HG02571 (cell line): ENCODE results near the gene PIEZO2.
"Not testable (repeated sequence)": the region's sequence is repeated elsewhere in the genome, so short reads cannot be mapped to it uniquely, and the experiment has no call there.

Source experiments
- ATAC-seq: cut with Tn5 transposase; IDR thresholded peaks from one replicate; pipeline ENCODE4 v1.9.1; 2021; ENCODE audit warnings: mild to moderate bottlenecking, moderate library complexity; ENCODE audit not compliant: unreplicated experiment

PIEZO2 gene

DNA sequence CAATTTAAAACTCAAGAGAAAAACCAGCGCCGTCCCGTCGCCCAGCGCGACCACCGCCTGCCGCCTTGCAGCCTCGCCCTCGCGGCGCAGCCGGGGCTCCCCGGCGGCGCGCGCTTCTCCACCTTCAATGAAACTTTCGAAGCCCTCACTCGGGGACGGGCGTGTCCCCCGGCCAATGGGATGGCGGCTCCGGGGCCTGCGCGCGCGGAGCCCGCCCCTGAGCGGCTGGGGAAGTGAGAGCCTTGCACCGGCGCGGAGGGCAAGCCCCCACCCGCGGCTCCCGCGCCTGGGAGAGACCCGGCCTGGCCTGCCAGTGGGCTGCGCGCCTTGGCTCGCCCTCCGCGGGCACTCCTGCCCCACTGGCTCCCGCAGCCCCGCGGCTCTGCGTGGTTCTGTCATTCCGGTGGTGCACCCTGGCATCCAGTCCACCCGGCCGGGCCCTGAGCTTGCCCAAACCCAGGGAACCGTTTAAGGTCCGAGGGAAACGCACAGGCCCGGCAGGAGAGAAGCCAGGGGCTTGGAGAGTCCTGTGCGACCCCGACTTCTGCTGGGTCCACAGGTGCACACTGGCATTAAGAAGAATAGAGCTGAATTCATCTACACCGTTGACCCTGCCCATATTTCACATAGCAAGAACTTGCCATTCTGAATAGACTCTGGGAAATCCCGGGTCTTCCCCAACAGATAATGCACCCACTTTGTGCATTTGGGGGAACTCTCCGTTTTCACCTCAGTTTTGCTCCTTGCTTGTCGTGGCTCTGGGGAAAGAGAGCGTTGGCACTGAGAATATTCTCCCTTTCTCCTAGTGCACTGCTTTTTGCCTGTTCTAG, at the start of gene PIEZO2:
Gene PIEZO2 (minus strand): TSS at position 129 of the 830 bp plus-strand sequence. CDS start 981 bp downstream, outside the sequence.
- peak; percentile 86 for ATAC-seq

DNA sequence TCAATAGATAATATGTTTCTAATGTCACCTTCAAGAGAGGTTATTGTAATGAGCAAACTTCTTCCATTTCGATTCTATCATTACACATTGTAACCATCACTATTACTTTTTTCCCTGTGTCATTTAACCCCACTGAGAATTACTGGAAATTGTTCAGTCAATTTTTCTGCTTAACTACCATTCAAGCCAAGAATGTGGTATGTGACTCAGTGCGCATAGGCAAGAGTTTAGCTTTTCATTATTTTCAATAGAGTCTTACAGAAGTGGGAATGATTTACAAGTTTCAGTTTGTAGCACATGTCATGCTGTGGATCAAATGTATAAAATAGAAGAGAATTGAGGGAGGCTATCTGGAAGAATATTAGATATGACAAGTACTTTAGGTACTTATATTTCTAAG, 34.3 kb upstream of the PIEZO2 start:
- no peak for ATAC-seq

DNA sequence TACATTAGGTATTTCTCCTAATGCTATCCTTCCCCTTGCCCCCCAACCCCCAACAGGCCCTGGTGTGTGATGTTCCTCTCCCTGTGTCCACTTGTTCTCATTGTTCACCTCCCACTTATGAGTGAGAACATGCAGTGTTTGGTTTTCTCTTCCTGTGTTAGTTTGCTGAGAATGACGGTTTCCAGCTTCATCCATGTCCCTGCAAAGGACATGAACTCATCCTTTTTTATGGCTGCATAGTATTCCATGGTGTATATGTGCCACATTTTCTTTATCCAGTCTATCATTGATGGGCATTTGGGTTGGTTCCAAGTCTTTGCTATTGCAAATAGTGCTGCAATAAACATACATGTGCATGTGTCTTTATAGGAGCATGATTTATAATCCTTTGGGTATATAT, 32.3 kb upstream of the PIEZO2 start:
- not testable (repeated sequence) for ATAC-seq

DNA sequence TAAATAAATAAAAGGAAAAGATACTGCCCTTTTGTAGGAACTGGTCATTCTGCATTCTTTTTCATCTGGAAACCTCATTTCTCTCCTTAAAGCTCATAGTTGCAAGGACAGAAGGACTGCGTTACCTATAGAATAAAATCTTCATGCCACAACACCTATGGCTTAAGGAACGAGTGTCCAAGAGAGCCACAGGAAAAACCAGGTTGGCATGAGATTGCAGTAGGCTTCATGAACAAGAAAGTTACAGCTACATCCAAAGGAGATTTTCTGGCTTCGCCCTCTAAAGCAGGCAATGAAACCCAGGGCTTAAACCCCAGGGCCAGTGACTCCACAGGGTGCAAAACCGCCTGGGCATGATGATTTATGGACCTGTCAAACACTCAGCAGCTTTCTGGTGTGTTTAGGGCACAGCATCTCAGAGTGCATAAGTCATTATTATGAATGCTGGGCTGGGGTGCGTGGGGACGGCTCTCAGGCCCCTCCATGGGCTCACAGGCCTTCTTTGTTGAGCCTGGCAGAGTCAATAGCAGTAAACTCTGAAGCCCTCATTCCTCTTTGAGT, 30.7 kb upstream of the PIEZO2 start:
- no peak for ATAC-seq

DNA sequence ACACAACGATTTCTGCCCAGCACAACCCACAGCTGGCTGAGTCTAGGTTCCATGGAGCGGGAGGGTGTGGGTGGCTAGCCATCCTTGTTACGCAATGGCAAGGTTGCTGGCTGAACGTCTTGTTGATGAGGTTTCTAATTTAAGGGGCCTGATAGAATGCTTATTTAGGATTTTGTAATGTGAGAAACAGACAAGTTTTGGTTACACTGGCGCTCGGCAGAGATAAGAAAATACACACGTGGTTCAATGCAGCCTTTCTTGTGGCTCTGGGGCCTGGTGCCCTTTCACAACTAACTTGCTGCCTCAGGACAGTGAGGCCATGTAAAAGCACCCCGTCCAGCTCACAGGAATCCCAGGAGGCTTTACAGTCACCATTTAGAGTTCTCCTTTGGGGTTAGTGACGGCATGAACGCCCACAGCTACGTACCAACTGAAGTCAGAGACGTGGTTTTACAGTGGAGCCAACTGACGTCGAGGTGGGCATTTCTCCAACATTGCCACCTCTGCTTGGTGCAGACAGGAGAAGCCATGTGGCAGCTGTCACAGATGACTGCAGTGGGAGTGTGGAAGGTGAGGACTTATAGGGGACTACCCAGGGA, 29.7 kb upstream of the PIEZO2 start:
- no peak for ATAC-seq

DNA sequence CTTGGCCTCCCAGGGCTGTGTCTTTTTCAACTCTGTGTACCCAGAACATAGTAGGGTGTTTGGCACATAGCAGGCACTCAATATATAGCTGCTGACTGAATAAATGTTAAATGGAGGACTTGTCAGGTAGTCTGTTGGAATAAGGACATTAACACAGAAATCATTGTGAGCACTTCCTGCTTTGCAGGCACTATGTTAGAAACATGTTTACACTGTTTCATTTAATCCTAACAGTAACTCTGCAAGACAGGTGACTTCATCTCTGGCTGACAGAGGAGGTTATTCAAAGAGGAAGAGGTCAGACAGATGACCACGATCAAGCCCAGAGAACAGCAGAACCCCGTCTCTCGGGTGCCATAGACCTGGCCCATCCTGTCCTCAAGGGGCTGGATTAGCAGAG, 28.0 kb upstream of the PIEZO2 start:
- ATAC-seq, result no peak

DNA sequence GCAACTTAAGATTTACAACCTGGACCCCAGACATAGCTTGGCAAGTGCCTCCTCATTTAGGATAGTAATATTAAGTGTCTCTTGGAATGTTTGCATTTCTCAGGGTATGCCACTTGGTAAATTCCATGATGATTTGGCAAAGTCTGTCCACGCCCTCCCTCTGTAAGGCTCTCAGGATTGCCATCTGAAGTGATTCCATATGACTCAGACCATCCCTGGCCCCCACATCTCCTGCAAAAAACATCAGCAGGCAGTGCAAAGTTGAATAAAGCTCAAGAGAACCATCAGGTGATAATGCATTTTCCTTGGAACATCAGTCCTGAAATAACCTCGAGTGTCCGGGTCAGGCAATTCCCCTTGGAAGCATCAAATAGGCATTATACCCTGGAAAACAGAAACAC, 27.1 kb upstream of the PIEZO2 start:
- ATAC-seq, result no peak

DNA sequence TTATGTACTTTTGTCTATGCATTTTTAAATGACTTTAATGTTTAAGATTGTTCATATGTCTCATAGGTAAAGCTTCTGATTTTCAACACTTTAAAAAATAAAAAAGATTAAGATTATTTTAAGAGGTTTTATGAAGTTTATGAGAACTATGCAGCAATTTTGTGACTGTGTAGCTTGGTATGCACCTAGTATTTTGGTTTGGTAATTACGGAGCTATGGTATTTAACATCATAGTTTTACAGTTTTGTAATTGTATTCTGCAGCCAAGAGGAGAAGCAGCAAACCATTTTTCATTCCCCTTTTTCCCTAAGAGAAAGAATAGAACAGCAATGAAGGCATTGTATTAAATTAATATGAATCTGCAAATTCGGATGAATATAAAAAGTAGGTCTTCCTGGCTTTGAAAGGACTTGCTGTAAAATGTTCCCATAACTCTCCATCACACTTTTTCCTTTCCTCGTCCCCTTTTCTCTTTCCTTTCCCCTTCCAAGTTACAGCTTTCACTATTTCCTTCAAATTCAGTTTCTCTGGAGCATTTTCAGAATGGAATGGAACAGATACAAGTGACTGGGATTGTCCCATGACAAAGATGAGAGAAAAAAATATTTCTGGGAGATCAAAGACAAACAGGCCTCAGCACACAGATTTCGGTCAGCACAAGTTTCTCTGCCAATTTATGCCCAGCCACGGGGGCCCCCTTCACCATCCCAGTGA, 26.1 kb upstream of the PIEZO2 start:
- ATAC-seq, result no peak

DNA sequence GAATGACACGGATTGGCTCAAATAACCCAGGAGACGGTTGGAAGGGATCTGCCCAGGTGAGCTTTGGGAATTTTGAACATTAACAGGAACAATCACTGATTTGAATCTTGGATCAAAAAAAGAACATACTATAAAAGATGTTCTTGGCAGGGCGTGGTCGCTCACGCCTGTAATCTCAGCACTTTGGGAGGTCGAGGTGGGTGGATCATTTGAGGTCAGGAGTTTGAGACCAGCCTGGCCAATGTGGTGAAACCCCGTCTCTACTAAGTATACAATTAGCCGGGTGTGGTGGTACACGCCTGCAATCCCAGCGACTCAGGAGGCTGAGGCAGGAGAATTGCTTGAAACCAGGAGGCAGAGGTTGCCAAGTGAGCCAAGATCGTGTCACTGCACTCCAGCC, 24.8 kb upstream of the PIEZO2 start:
- not testable (repeated sequence) for ATAC-seq

DNA sequence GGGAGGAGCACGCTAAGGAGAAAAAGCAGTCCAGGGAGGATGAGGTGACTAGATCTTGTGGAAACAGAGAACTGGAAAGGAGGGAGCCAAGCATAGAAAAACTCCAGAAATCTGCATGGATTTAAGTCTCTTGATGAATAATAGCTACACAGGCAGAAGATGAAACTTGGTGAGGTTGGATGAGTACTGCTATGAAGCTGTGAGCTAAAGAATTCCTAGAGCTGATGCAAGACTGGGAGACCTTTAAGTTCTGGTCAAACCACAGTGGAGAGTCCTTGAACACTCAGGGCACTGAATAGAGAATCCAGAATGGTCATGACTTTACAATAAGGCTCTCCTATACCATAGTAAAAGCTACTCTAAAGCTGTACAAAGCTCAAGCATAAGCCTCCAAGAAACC, 18.4 kb upstream of the PIEZO2 start:
- no peak for ATAC-seq

DNA sequence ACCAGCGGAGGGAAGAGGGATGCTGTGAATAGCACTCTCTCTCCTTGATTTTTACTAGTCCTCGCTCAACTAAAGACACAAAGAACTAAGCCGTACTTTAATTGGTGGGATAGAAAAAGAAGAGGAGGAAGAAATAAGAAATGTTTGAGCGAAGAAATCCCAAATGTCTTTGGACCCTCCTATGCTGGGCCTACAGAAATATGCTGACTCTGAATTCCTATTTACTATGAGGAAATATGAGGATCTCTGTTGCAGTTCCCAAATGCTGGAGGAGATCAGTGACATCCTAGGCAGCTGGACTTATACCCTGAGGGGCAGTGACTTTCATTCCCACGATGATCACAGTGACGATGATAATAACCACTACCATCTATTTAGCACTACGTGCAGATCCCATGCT, 16.6 kb upstream of the PIEZO2 start:
- no peak for ATAC-seq

DNA sequence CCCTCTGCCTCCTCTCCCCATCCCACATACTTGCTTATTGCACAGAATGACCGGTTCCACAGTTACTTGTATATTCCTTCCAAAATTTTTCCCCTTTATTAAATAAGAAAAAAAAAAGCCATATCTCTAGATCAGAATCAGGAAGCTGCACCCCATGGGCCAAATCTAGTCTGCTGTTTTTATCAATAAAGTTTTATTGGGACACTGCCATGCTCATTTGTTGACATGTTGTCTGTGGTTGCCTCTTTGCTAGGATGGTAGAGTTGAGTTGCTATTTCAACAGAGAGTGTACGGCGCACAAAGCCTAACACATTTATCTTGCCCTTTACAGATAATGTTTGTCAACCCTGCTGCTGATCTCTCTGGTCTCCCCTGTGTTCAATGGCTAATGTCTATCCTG, 15.8 kb upstream of the PIEZO2 start:
- no peak for ATAC-seq

DNA sequence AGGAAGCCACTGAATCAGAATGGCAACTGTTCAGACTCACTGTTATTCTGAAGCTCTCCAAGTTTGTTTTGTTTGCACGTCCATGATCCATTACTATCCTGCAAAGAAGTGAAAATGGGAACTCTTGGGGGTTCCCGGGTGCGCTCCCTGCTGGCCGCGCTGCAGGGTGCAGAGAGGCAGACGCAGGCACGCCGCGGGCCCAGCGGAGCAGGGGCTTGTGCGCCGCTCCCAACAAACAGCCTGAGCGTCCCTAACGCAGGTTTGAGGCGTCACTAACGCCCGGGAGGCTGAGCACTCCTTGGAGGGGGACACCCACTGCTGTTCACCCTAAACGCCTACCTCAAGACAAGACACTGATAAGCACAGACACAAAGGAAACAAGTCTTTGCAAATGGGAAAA, 14.3 kb upstream of the PIEZO2 start:
- ATAC-seq, result no peak

DNA sequence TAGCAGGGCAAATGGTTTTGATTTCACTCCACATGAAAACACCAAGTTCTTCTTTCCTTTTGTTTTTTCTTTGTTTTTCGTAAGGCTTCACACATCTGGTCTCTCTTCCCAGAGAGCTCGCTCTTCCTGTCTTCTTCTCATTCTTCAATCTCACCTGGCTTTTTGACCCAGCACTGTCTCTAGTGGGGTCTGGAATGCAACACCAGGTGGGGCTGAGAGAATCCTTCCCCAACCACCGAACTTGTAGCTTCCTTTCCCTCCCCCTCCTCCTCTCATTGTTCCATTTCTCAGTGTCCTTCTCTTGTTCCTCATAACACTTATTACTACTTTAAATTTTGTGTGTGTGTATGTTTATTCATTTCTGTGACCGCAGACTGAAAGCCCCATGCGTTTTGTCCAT, 13.5 kb upstream of the PIEZO2 start:
- ATAC-seq, result no peak

DNA sequence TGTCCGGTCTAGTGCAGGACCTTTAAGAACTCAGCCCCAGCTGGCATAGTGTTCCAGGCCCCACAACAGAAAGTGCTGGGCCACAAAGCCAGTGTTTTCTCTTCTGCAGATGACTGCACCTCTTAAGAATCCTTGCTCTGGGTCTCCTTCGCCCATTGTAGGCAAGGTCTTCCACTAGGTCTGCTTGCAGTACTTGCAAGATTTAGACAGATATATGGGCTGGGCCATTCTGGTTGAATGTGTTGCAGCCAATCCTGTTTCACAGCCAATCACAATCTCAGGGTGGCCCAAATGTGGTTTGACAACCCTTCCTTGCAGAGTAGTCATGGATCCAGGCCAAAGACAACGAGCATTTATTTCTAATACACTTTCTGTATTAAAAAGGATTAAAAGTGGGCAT, 13.1 kb upstream of the PIEZO2 start:
- no peak for ATAC-seq

DNA sequence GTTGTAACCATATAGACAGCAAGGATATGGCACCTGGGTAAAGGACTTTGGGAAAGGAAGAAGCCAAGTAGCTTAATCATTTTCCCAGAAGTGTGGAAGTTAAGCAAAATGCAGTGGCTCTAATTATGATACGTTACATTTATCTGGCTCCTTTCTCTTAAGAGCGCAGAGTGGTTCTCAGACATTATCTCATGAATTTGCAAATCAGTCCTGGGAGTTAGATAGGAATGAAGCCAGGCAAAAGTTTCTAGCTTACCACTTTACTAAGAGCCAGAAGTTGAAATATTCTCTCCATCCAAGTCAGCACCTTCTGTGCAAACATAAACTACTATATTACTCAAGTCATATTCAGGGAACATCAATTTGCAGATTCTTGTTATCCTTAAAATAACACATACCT, 10.9 kb upstream of the PIEZO2 start:
- ATAC-seq, result no peak

DNA sequence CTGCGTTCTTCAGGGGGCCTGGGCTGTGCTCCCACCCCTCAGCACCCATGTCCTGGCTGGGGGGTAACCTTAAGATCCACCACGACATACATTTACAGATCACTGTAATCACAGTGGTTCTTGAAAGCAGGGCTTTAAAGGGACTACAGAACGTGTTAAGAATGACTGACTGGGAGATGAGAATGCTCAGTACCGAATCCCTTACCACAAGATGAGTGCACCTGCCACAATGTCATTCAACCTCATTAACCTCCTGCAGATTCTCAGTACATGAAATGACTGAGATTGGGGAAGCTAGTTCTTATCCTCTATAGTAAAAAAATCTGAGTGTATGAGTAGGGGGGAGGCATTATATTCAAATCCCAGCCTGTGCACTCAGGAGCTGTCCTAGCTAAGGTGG, 10.5 kb upstream of the PIEZO2 start:
- ATAC-seq, result no peak

DNA sequence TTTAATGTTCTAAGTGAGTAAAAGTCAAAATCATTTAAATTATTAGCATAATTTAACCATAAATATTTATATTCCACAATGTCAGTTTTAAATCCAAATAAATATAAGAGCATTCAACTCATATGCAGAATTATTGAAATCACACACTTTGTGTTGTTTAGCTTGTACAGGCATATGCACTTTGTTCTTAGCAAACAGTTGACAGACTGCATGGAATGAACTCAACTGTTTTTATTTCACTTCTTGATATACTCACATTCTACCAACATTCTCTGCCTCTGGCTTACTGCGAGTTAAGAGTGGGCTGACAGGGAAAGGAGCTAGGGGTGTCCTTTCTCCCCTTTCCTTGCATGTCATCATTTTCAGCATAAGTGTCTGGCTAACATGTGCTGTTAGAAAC, 7.6 kb upstream of the PIEZO2 start:
- no peak for ATAC-seq

DNA sequence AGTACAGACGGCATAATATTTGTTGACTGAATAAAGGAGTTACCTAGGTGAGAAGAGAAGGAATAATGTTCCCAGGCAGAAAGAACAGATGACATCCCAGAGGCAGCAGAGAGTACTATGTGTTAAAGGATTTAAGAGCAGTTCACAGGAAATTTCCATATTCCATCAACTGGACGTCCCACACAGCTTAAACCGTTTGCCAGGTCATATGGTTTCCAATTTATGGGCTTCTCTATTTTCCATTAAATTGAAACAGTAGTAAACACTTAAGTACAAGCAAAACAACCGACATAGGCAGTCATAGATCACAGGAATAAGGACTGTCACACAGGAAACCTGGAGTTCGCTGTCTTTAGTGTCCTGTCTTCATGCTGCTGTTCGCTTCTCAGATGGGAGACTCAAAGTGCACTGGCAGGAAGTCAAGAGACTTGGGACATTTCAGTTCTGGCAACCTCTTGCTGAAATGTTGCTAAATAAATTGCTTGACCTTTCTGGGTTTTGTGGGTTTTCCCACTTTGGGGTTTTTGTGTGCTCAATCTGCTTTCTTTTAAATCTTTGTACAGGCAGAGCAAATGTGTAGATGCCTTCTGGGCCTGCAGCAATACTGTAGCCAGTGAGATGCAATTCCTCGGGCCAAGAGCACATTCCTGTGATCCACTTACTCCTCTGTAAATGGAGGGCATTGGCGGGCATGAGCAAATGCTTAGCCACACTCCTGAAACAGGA, 5.8 kb upstream of the PIEZO2 start:
- ATAC-seq, result no peak

DNA sequence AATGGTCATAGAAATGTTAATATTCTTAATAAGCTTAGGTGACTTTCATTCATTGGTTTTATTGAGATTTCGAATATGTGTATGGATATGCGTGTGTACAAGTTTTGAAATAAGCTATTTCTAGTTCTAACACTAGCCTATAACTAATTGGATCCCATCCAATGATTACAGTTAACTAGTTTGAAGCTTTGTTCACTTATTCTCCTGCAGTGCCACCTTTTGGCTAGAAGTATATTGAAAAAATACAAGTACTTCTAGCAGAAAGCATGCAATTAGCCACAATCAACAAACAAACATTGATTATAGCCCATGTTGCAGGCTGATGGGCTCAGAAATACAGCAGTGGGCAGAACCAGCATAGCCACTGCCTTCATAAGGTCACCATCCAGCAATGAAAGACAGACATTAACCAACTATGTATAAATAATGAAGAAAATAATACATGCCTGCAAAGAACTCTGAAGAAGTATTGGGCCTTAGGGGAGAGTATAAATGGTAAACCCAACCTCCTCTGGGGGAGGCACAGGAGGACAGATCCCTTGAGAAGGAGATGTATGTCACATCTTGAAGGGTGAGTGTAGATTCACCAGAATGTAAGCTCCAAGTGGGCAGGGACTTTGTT, 5.1 kb upstream of the PIEZO2 start:
- ATAC-seq, result no peak

DNA sequence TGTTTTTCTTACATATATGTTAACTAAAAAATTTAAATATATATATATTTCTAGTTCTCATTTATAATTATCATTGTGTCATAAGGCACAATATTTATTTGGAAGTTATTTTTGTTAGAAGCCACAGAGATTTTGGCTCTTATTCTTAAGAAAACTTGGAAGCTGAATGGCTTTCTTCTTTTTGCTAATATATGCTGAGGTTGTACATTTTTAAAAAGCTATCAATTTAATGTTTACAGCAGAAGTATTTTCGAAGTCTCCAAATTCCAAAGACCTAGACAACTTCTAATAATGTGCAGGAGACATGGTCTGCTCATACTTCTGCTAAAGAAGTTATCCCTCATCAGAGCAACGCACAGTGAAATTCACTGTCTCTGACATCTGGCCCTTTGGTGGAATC, 3.7 kb upstream of the PIEZO2 start:
- ATAC-seq, result no peak
